HEK293 (cell line): Measurements from ENCODE around the gene GSG1.

Source experiments
- BCL11B ChIP-seq: fragments of 450-650 bp; formaldehyde crosslinking; IDR thresholded peaks from 2 replicates; pipeline ENCODE4 v1.5.1; 2016; ENCODE audit warnings: low read depth, missing biosample characterization, missing genetic modification characterization
- GLI2 ChIP-seq: fragments of 450-650 bp; formaldehyde crosslinking; IDR thresholded peaks from 2 replicates; pipeline ENCODE4; 2017; ENCODE audit warnings: missing biosample characterization, missing genetic modification characterization, low read depth, borderline replicate concordance
- HOXD13 ChIP-seq: sonication (generic); formaldehyde crosslinking; IDR thresholded peaks from 2 replicates; pipeline ENCODE4 v1.8.0; 2022; ENCODE audit warnings: missing genetic modification reagents, borderline replicate concordance
- KLF16 ChIP-seq: fragments of 450-650 bp; formaldehyde crosslinking; IDR thresholded peaks from 2 replicates; pipeline ENCODE4 v1.5.1; 2017; ENCODE audit warnings: missing biosample characterization, missing genetic modification characterization
- MEIS1 ChIP-seq: sonication (generic); formaldehyde crosslinking; IDR thresholded peaks from 2 replicates; pipeline ENCODE4 v1.8.1; 2022; ENCODE audit warnings: missing genetic modification reagents, mild to moderate bottlenecking, borderline replicate concordance
- TCF7L2 ChIP-seq: IDR thresholded peaks from 2 replicates; pipeline ENCODE4 v1.6.1; 2011; ENCODE audit warnings: low read depth, mild to moderate bottlenecking, inconsistent platforms, low read length, moderate library complexity, borderline replicate concordance
- YY1 ChIP-seq: fragments of 450-650 bp; formaldehyde crosslinking; IDR thresholded peaks from 2 replicates; pipeline ENCODE4 v1.5.1; 2018; ENCODE audit warnings: missing biosample characterization, missing genetic modification characterization
- ZBTB11 ChIP-seq: fragments of 450-650 bp; formaldehyde crosslinking; conservative IDR thresholded peaks from 2 replicates; pipeline ENCODE4 v1.5.1; 2016; ENCODE audit warnings: low read depth, missing biosample characterization, missing genetic modification characterization
- ZBTB44 ChIP-seq: fragments of 450-650 bp; IDR thresholded peaks from 2 replicates; pipeline ENCODE4 v1.5.1; 2018; ENCODE audit warnings: missing biosample characterization, mild to moderate bottlenecking, missing genetic modification characterization
- ZFHX2 ChIP-seq: fragments of 450-650 bp; formaldehyde crosslinking; conservative IDR thresholded peaks from 2 replicates; pipeline ENCODE4 v1.5.1; 2016; ENCODE audit warnings: missing biosample characterization, missing genetic modification characterization
- ZNF138 ChIP-seq: fragments of 450-650 bp; formaldehyde crosslinking; IDR thresholded peaks from 2 replicates; pipeline ENCODE4 v1.5.1; 2016; ENCODE audit warnings: missing biosample characterization, missing genetic modification characterization, borderline replicate concordance
- ZNF184 ChIP-seq: fragments of 450-650 bp; IDR thresholded peaks from 2 replicates; pipeline ENCODE4 v1.5.1; 2018; ENCODE audit warnings: missing biosample characterization, mild to moderate bottlenecking, missing genetic modification characterization
- ZNF223 ChIP-seq: fragments of 450-650 bp; formaldehyde crosslinking; IDR thresholded peaks from 2 replicates; pipeline ENCODE4 v1.5.1; 2016; ENCODE audit warnings: missing biosample characterization, missing genetic modification characterization
- ZNF239 ChIP-seq: fragments of 450-650 bp; formaldehyde crosslinking; IDR thresholded peaks from 2 replicates; pipeline ENCODE4 v1.5.1; 2016; ENCODE audit warnings: missing biosample characterization, missing genetic modification characterization
- ZNF292 ChIP-seq: fragments of 450-650 bp; formaldehyde crosslinking; IDR thresholded peaks from 2 replicates; pipeline ENCODE4 v1.5.1; 2016; ENCODE audit warnings: low read depth, missing biosample characterization, missing genetic modification characterization, borderline replicate concordance
- ZNF354C ChIP-seq: fragments of 450-650 bp; formaldehyde crosslinking; IDR thresholded peaks from 2 replicates; pipeline ENCODE4 v1.5.1; 2016; ENCODE audit warnings: missing biosample characterization, missing genetic modification characterization, low read depth, borderline replicate concordance
- ZNF433 ChIP-seq: fragments of 450-650 bp; formaldehyde crosslinking; IDR thresholded peaks from 2 replicates; pipeline ENCODE4 v1.5.1; 2016; ENCODE audit warnings: missing biosample characterization, missing genetic modification characterization, low read depth
- ZNF513 ChIP-seq: fragments of 450-650 bp; IDR thresholded peaks from 2 replicates; pipeline ENCODE4 v1.5.1; 2018; ENCODE audit warnings: missing biosample characterization, missing genetic modification characterization
- ZNF518A ChIP-seq: fragments of 450-650 bp; formaldehyde crosslinking; conservative IDR thresholded peaks from 2 replicates; pipeline ENCODE4 v1.5.1; 2016; ENCODE audit warnings: low read depth, missing biosample characterization, missing genetic modification characterization
- ZNF596 ChIP-seq: fragments of 450-650 bp; IDR thresholded peaks from 2 replicates; pipeline ENCODE4 v1.5.0; 2018; ENCODE audit warnings: missing biosample characterization, mild to moderate bottlenecking, missing genetic modification characterization, moderate library complexity
- ZNF660 ChIP-seq: fragments of 450-650 bp; IDR thresholded peaks from 2 replicates; pipeline ENCODE4 v1.5.1; 2018; ENCODE audit warnings: missing biosample characterization, mild to moderate bottlenecking, missing genetic modification characterization
- ZNF76 ChIP-seq: fragments of 450-650 bp; formaldehyde crosslinking; IDR thresholded peaks from 2 replicates; pipeline ENCODE4; 2016; ENCODE audit warnings: low read depth, missing biosample characterization, missing genetic modification characterization, borderline replicate concordance
- TF ChIP-seq, protein P1 (sequence below): fragments of 450-650 bp; formaldehyde crosslinking; IDR thresholded peaks from 2 replicates; pipeline ENCODE4 v1.5.1; 2016; ENCODE audit warnings: missing biosample characterization, missing genetic modification characterization
- TF ChIP-seq, protein P2 (sequence below): fragments of 450-650 bp; formaldehyde crosslinking; IDR thresholded peaks from 2 replicates; pipeline ENCODE4 v1.5.1; 2016; ENCODE audit warnings: missing biosample characterization, missing genetic modification characterization

GSG1 gene

DNA sequence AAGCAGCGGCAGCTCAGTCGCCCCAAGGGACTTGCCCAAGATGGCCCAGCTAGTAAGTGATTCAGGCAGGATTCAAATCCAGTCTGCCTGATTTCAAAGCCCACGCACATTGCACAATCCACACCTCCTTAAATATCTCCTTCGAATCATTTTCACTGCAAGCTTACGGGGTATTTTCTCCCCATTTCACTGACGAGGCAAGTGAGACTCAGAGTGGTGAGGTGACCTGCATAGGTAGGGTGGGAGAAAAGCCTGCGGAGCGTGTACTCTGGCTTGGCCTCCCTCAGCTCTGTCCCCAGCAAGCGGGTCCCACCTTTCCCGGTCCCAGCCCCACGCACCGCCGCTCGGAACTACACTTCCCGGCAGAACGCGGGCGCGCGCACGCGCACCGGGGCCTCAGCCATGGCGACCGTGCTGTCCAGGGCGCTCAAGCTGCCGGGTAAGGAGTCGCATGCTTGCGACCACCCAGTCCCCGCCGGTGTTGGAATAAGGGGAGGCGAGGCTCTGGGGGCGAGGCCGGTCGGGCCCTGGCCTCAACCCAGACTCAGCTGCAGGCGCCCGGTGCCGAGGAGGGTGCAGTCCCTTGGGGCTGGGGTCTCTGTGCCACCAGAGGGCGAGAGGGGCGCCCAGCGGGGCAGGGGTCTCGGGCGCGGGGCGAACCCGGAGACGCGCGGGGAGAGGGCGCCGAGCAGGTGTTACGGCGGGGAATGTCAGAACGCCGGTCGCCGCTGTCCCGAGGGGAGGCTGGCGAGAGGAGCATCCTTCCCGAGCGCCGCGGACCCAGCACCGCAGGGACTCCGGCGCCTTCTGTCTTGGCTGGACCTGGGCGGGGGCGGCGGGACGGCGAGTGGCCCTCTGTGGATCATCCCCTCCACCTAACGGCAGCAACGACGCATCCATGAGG is 59.2 kb downstream of the GSG1 start, which contains the start of gene FAM234B (continued):
- TF ChIP-seq ZNF292 (tag by site-specific recombination) = no peak
- peak; percentile 92 for TF ChIP-seq YY1 (tag by site-specific recombination)
- no peak for TF ChIP-seq ZNF223
- peak; percentile 59; the same call in 1 of the 2 replicates for TF ChIP-seq ZBTB11
- TF ChIP-seq MEIS1 (CRISPR knock-in tag) = no peak
- TF ChIP-seq ZNF433 (tag by site-specific recombination) = no peak
- TF ChIP-seq, protein P1, sequence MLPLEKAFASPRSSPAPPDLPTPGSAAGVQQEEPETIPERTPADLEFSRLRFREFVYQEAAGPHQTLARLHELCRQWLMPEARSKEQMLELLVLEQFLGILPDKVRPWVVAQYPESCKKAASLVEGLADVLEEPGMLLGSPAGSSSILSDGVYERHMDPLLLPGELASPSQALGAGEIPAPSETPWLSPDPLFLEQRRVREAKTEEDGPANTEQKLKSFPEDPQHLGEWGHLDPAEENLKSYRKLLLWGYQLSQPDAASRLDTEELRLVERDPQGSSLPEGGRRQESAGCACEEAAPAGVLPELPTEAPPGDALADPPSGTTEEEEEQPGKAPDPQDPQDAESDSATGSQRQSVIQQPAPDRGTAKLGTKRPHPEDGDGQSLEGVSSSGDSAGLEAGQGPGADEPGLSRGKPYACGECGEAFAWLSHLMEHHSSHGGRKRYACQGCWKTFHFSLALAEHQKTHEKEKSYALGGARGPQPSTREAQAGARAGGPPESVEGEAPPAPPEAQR (tag by site-specific recombination) = no peak
- no peak for TF ChIP-seq ZNF239 (tag by site-specific recombination)
- peak; percentile 90 for TF ChIP-seq ZNF76 (tag by site-specific recombination)
- TF ChIP-seq ZBTB44 (tag by site-specific recombination) = no peak
- TF ChIP-seq KLF16 (tag by site-specific recombination) = peak; percentile 59; the same call in 1 of the 2 replicates
- peak; percentile 79 for TF ChIP-seq ZFHX2
- no peak for TF ChIP-seq GLI2 (tag by site-specific recombination)
- TF ChIP-seq ZNF513 (tag by site-specific recombination) = no peak
- TF ChIP-seq ZNF354C (tag by site-specific recombination) = no peak
- TF ChIP-seq BCL11B (tag by site-specific recombination) = no peak
- TF ChIP-seq ZNF660 (tag by site-specific recombination) = no peak
- no peak for TF ChIP-seq ZNF596 (tag by site-specific recombination)
- TF ChIP-seq, protein P2, sequence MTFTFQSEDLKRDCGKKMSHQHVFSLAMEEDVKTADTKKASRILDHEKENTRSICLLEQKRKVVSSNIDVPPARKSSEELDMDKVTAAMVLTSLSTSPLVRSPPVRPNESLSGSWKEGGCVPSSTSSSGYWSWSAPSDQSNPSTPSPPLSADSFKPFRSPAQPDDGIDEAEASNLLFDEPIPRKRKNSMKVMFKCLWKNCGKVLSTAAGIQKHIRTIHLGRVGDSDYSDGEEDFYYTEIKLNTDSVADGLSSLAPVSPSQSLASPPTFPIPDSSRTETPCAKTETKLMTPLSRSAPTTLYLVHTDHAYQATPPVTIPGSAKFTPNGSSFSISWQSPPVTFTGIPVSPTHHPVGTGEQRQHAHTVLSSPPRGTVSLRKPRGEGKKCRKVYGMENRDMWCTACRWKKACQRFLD (tag by site-specific recombination) = no peak
- no peak for TF ChIP-seq HOXD13 (CRISPR knock-in tag)
- TF ChIP-seq ZNF184 (tag by site-specific recombination) = no peak
- TF ChIP-seq ZNF138 (tag by site-specific recombination) = no peak
- no peak for TF ChIP-seq TCF7L2
- TF ChIP-seq ZNF518A (tag by site-specific recombination) = no peak
